ENCODE data around the gene ASAP2. TPM values are rescaled to one million over a fixed set of nuclear protein-coding genes. Genes with fewer than 3 reads are reported as not detected.

ASAP2 gene
- total and polyA plus RNA-seq, 2 experiments from 2014 or later = 8.5 to 16.7 TPM

GRCh38 chr2:9281145-9281544, 74.5 kb downstream of the ASAP2 start:
- TF ChIP-seq, protein P1, sequence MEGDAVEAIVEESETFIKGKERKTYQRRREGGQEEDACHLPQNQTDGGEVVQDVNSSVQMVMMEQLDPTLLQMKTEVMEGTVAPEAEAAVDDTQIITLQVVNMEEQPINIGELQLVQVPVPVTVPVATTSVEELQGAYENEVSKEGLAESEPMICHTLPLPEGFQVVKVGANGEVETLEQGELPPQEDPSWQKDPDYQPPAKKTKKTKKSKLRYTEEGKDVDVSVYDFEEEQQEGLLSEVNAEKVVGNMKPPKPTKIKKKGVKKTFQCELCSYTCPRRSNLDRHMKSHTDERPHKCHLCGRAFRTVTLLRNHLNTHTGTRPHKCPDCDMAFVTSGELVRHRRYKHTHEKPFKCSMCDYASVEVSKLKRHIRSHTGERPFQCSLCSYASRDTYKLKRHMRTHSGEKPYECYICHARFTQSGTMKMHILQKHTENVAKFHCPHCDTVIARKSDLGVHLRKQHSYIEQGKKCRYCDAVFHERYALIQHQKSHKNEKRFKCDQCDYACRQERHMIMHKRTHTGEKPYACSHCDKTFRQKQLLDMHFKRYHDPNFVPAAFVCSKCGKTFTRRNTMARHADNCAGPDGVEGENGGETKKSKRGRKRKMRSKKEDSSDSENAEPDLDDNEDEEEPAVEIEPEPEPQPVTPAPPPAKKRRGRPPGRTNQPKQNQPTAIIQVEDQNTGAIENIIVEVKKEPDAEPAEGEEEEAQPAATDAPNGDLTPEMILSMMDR (IDR thresholded peaks at IDR 0.05; ENCODE audit: low read depth, low read length) = no peak
- H3K27me3 ChIP-seq = no peaks in the 10 kb centered on the region
- H3K4me1 ChIP-seq (ENCODE audit: low read depth) = peaks cover 16% of the 10 kb centered on the region
- H3K4me3 ChIP-seq = no peak overlapping the region
- no peaks in the 10 kb centered on the region for H3K36me3 ChIP-seq
- DNase-seq (ENCODE audit: low read depth in 1 of 2, low spot score in 1 of 2) = peak in 1 of 2 donors; percentile 22
- no peaks in the 10 kb centered on the region for H3K9me3 ChIP-seq (ENCODE audit: low read depth)
- no peak overlapping the region for H3K27ac ChIP-seq

DNA sequence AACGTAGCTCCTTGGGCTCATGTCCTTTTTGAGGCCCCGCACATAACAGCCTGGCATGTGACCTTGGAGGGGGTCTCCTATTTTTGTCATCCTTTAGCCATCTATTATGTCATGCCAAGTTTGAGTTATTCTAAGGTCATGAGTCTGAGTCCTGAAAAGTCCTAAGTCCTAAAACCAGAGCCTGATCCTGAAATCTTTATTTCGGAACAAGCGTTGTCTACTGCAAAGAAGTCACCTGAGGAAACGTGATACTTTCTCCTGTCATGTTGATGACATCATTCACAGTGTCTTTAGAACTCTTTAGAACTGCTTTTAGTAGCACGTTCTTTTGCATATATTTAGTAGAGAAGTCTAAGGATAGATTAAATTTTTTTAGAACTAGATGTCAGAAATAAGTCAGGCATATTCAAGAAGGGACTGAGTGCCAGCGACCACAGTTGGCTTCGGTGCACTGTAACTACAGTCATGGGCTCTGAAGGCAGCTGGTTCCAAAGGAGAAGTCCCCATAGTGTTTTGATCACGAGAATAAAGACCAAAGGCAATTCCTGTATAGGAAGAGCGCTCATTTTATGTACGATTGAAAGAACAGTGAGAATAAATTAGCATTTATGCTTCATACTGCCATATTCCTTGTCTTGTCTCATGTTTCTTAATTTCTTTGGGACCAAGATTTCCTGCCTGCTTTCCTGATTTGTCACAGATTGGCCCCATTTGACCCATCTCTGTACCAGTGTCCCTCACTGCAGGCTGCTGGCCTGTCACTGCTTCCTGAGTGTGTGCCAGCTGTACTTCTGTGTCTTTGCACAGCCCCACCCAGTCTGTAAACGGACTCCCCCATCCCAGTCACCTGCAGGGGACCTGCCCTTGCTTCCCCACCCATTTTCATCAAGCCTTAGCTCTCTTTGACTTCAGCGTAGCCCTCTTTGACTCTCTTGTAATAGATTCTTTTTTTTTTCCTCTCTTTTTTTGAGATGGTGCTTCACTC, 75.8 kb downstream of the ASAP2 start:
- no peak for DNase-seq (ENCODE audit: low read depth in 1 of 2, low spot score in 1 of 2)
- Histone ChIP-seq H3K36me3 (no peaks in the 10 kb centered on the region), H3K27me3 (no peaks in the 10 kb centered on the region), H3K9me3 (ENCODE audit: low read depth) (no peaks in the 10 kb centered on the region), H3K4me3 (no peak overlapping the region), H3K4me1 (ENCODE audit: low read depth) (peaks cover 11% of the 10 kb centered on the region), H3K27ac (no peak overlapping the region)
- TF ChIP-seq, protein P1 (IDR thresholded peaks at IDR 0.05; ENCODE audit: low read depth, low read length) = no peak

DNA sequence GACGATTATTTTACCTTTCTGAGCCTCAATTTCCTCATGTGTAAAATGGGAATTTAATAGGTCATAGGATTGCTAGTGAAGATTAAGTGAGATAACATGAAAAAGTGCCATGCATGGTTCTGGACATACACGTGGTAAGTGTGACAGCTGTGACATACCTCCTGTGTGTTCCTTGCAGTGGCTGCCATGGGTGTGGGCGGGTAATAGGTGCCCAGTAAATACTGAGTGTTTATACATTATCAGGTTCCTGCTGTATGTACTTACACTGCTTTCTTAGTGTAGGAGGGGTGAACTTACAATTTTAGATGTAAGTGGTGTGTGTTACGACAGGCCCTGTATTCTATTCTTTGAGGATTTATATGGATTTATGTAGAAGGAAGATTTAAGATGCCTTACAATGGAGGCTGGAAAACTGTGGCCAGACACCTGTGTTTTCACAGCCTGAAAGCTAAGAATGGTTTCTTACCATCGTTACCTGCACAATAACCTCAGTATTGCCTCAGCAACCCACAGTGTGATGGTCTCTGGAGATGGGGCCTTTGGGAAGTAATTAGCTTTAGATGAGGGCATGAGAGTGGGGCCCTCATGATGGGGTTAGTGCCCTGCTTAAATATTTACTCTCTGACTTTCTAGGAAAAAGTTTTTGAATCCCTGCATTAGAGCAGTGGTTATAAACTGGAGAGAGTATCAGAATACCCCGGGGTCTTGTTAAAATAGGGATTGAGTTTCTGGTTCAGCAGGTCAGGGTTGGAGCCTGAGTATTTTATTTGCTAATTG, 78.1 kb downstream of the ASAP2 start:
- Histone ChIP-seq H3K4me1 (ENCODE audit: low read depth) (peaks cover 11% of the 10 kb centered on the region), H3K4me3 (no peak overlapping the region), H3K27ac (no peak overlapping the region), H3K27me3 (no peaks in the 10 kb centered on the region), H3K9me3 (ENCODE audit: low read depth) (no peaks in the 10 kb centered on the region), H3K36me3 (no peaks in the 10 kb centered on the region)
- TF ChIP-seq, protein P1 (IDR thresholded peaks at IDR 0.05; ENCODE audit: low read depth, low read length) = no peak
- DNase-seq (ENCODE audit: low read depth in 1 of 2, low spot score in 1 of 2) = no peak

- TF ChIP-seq, protein P1 (IDR thresholded peaks at IDR 0.05; ENCODE audit: low read depth, low read length) = no peak
- H3K4me3 ChIP-seq = no peak overlapping the region
- no peak for DNase-seq (ENCODE audit: low read depth in 1 of 2, low spot score in 1 of 2)
- peaks cover 11% of the 10 kb centered on the region for H3K4me1 ChIP-seq (ENCODE audit: low read depth)
- H3K36me3 ChIP-seq = no peaks in the 10 kb centered on the region
- H3K27me3 ChIP-seq = no peaks in the 10 kb centered on the region
- H3K27ac ChIP-seq = no peak overlapping the region
- H3K9me3 ChIP-seq (ENCODE audit: low read depth) = no peaks in the 10 kb centered on the region
These were observed 78.8 kb downstream of the ASAP2 start for GRCh38 chr2:9285385-9285920.

DNA sequence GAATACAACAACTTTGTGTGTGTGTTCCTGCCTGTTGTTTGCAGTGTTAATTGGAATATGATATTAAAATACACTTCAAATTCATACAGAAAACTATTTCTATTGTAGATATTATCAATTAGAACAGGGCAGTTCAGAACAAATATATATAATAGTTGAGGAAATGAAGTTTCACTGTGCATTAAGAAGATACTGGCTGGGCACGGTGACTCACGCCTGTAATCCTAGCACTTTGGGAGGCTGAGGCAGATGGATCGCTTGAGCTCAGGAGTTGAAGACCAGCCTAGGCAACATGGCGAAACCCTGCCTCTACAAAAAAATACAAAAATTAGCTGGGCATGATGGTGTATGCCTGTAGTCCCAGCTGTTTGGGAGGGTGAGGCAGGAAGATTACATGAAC, 79.3 kb downstream of the ASAP2 start:
- H3K27ac ChIP-seq = no peak overlapping the region
- H3K36me3 ChIP-seq = no peaks in the 10 kb centered on the region
- TF ChIP-seq, protein P1 (IDR thresholded peaks at IDR 0.05; ENCODE audit: low read depth, low read length) = no peak

More for the DNA sequence above, 79.3 kb downstream of the ASAP2 start:
- Histone ChIP-seq H3K9me3 (ENCODE audit: low read depth) (no peaks in the 10 kb centered on the region), H3K4me1 (ENCODE audit: low read depth) (peaks cover 11% of the 10 kb centered on the region), H3K27me3 (no peaks in the 10 kb centered on the region), H3K4me3 (no peak overlapping the region)
- no peak for DNase-seq (ENCODE audit: low read depth in 1 of 2, low spot score in 1 of 2)

All from cardiac muscle cell (in vitro differentiated cells and primary cell).